ENCODE data around the gene MVD.

MVD gene

GRCh38 chr16:88697116-88697830, 34.4 kb upstream of the MVD start:
- Histone ChIP-seq H3K4me3 (ENCODE audit: low read depth in 1 of 2, low read length in 2 of 2) (no peak overlapping the region), H3K9me3 (ENCODE audit: control insufficient read depth in 1 of 2, low read length in 2 of 2) (no peaks in the 10 kb centered on the region), H3K9ac (ENCODE audit: low read depth in 1 of 2, low read length in 2 of 2) (no peak overlapping the region), H3K27me3 (ENCODE audit: control insufficient read depth in 1 of 2, insufficient read depth in 2 of 2, low read length in 2 of 2) (no peaks in the 10 kb centered on the region), H3K36me3 (ENCODE audit: control insufficient read depth in 1 of 2, insufficient read depth in 2 of 2, low read length in 2 of 2) (peaks cover 5 to 28% of the 10 kb centered on the region in 2 donors), H3K27ac (ENCODE audit: low read depth, low read length) (no peak overlapping the region), H3K4me1 (ENCODE audit: control insufficient read depth in 1 of 2, insufficient read depth in 2 of 2, low read length in 2 of 2) (peaks cover under 1 to 27% of the 10 kb centered on the region in 2 donors)

- Histone ChIP-seq H3K9me3 (ENCODE audit: control insufficient read depth in 1 of 2, low read length in 2 of 2) (no peaks in the 10 kb centered on the region), H3K9ac (ENCODE audit: low read depth in 1 of 2, low read length in 2 of 2) (no peak overlapping the region), H3K27me3 (ENCODE audit: control insufficient read depth in 1 of 2, insufficient read depth in 2 of 2, low read length in 2 of 2) (no peaks in the 10 kb centered on the region), H3K4me3 (ENCODE audit: low read depth in 1 of 2, low read length in 2 of 2) (no peak overlapping the region), H3K36me3 (ENCODE audit: control insufficient read depth in 1 of 2, insufficient read depth in 2 of 2, low read length in 2 of 2) (peaks cover 5 to 28% of the 10 kb centered on the region in 2 donors), H3K27ac (ENCODE audit: low read depth, low read length) (no peak overlapping the region), H3K4me1 (ENCODE audit: control insufficient read depth in 1 of 2, insufficient read depth in 2 of 2, low read length in 2 of 2) (peaks cover 9 to 27% of the 10 kb centered on the region in 2 donors)
Observed at GRCh38 chr16:88696441-88696840, 33.5 kb upstream of the MVD start.

- H3K4me3 ChIP-seq (ENCODE audit: low read depth in 1 of 2, low read length in 2 of 2), result no peak overlapping the region
- H3K4me1 ChIP-seq (ENCODE audit: control insufficient read depth in 1 of 2, insufficient read depth in 2 of 2, low read length in 2 of 2), result peaks cover 10 to 28% of the 10 kb centered on the region in 2 donors
- H3K9ac ChIP-seq (ENCODE audit: low read depth in 1 of 2, low read length in 2 of 2), result no peak overlapping the region
- no peaks in the 10 kb centered on the region for H3K27me3 ChIP-seq (ENCODE audit: control insufficient read depth in 1 of 2, insufficient read depth in 2 of 2, low read length in 2 of 2)
- H3K36me3 ChIP-seq (ENCODE audit: control insufficient read depth in 1 of 2, insufficient read depth in 2 of 2, low read length in 2 of 2), result peaks cover 5 to 28% of the 10 kb centered on the region in 2 donors
- H3K9me3 ChIP-seq (ENCODE audit: control insufficient read depth in 1 of 2, low read length in 2 of 2), result no peaks in the 10 kb centered on the region
- H3K27ac ChIP-seq (ENCODE audit: low read depth, low read length), result no peak overlapping the region
Observed at GRCh38 chr16:88695753-88696152, 32.9 kb upstream of the MVD start.

- H3K27ac ChIP-seq (ENCODE audit: low read depth, low read length), result no peak overlapping the region
- no peaks in the 10 kb centered on the region for H3K27me3 ChIP-seq (ENCODE audit: control insufficient read depth in 1 of 2, insufficient read depth in 2 of 2, low read length in 2 of 2)
- H3K4me3 ChIP-seq (ENCODE audit: low read depth in 1 of 2, low read length in 2 of 2), result no peak overlapping the region
- H3K9ac ChIP-seq (ENCODE audit: low read depth in 1 of 2, low read length in 2 of 2), result no peak overlapping the region
- peaks cover 10 to 27% of the 10 kb centered on the region in 2 donors for H3K4me1 ChIP-seq (ENCODE audit: control insufficient read depth in 1 of 2, insufficient read depth in 2 of 2, low read length in 2 of 2)
- peaks cover 5 to 28% of the 10 kb centered on the region in 2 donors for H3K36me3 ChIP-seq (ENCODE audit: control insufficient read depth in 1 of 2, insufficient read depth in 2 of 2, low read length in 2 of 2)
- no peaks in the 10 kb centered on the region for H3K9me3 ChIP-seq (ENCODE audit: control insufficient read depth in 1 of 2, low read length in 2 of 2)
Observed at GRCh38 chr16:88695218-88695617, 32.3 kb upstream of the MVD start.

- Histone ChIP-seq H3K4me3 (ENCODE audit: low read depth in 1 of 2, low read length in 2 of 2) (no peak overlapping the region), H3K9ac (ENCODE audit: low read depth in 1 of 2, low read length in 2 of 2) (no peak overlapping the region), H3K4me1 (ENCODE audit: control insufficient read depth in 1 of 2, insufficient read depth in 2 of 2, low read length in 2 of 2) (peaks cover 10 to 19% of the 10 kb centered on the region in 2 donors), H3K27ac (ENCODE audit: low read depth, low read length) (no peak overlapping the region), H3K9me3 (ENCODE audit: control insufficient read depth in 1 of 2, low read length in 2 of 2) (no peaks in the 10 kb centered on the region), H3K27me3 (ENCODE audit: control insufficient read depth in 1 of 2, insufficient read depth in 2 of 2, low read length in 2 of 2) (no peaks in the 10 kb centered on the region), H3K36me3 (ENCODE audit: control insufficient read depth in 1 of 2, insufficient read depth in 2 of 2, low read length in 2 of 2) (peaks cover 2 to 28% of the 10 kb centered on the region in 2 donors)
Observed at GRCh38 chr16:88694221-88695087, 31.6 kb upstream of the MVD start.

- Histone ChIP-seq H3K9me3 (ENCODE audit: control insufficient read depth in 1 of 2, low read length in 2 of 2) (no peaks in the 10 kb centered on the region), H3K4me1 (ENCODE audit: control insufficient read depth in 1 of 2, insufficient read depth in 2 of 2, low read length in 2 of 2) (peaks cover 10 to 17% of the 10 kb centered on the region in 2 donors), H3K27ac (ENCODE audit: low read depth, low read length) (no peak overlapping the region), H3K4me3 (ENCODE audit: low read depth in 1 of 2, low read length in 2 of 2) (no peak overlapping the region), H3K9ac (ENCODE audit: low read depth in 1 of 2, low read length in 2 of 2) (no peak overlapping the region), H3K36me3 (ENCODE audit: control insufficient read depth in 1 of 2, insufficient read depth in 2 of 2, low read length in 2 of 2) (peaks cover 0 to 23% of the 10 kb centered on the region in 2 donors), H3K27me3 (ENCODE audit: control insufficient read depth in 1 of 2, insufficient read depth in 2 of 2, low read length in 2 of 2) (no peaks in the 10 kb centered on the region)
Observed at GRCh38 chr16:88693420-88694177, 30.7 kb upstream of the MVD start.

- Histone ChIP-seq H3K9me3 (ENCODE audit: control insufficient read depth in 1 of 2, low read length in 2 of 2) (no peaks in the 10 kb centered on the region), H3K9ac (ENCODE audit: low read depth in 1 of 2, low read length in 2 of 2) (no peak overlapping the region), H3K27me3 (ENCODE audit: control insufficient read depth in 1 of 2, insufficient read depth in 2 of 2, low read length in 2 of 2) (no peaks in the 10 kb centered on the region), H3K27ac (ENCODE audit: low read depth, low read length) (no peak overlapping the region), H3K36me3 (ENCODE audit: control insufficient read depth in 1 of 2, insufficient read depth in 2 of 2, low read length in 2 of 2) (peaks cover 0 to 18% of the 10 kb centered on the region in 2 donors), H3K4me3 (ENCODE audit: low read depth in 1 of 2, low read length in 2 of 2) (no peak overlapping the region), H3K4me1 (ENCODE audit: control insufficient read depth in 1 of 2, insufficient read depth in 2 of 2, low read length in 2 of 2) (peaks cover 12 to 23% of the 10 kb centered on the region in 2 donors)
Observed at GRCh38 chr16:88692861-88693260, 30.0 kb upstream of the MVD start.

GRCh38 chr16:88691924-88692560, 29.2 kb upstream of the MVD start:
- Histone ChIP-seq H3K36me3 (ENCODE audit: control insufficient read depth in 1 of 2, insufficient read depth in 2 of 2, low read length in 2 of 2) (peaks cover 0 to 11% of the 10 kb centered on the region in 2 donors), H3K9me3 (ENCODE audit: control insufficient read depth in 1 of 2, low read length in 2 of 2) (no peaks in the 10 kb centered on the region), H3K4me1 (ENCODE audit: control insufficient read depth in 1 of 2, insufficient read depth in 2 of 2, low read length in 2 of 2) (peaks cover 19 to 31% of the 10 kb centered on the region in 2 donors), H3K4me3 (ENCODE audit: low read depth in 1 of 2, low read length in 2 of 2) (peak overlapping the region in 1 of 2 donors; percentile 21), H3K27ac (ENCODE audit: low read depth, low read length) (no peak overlapping the region), H3K9ac (ENCODE audit: low read depth in 1 of 2, low read length in 2 of 2) (no peak overlapping the region), H3K27me3 (ENCODE audit: control insufficient read depth in 1 of 2, insufficient read depth in 2 of 2, low read length in 2 of 2) (no peaks in the 10 kb centered on the region)

GRCh38 chr16:88691129-88691813, 28.4 kb upstream of the MVD start:
- Histone ChIP-seq H3K36me3 (ENCODE audit: control insufficient read depth in 1 of 2, insufficient read depth in 2 of 2, low read length in 2 of 2) (peaks cover 0 to 7% of the 10 kb centered on the region in 2 donors), H3K27me3 (ENCODE audit: control insufficient read depth in 1 of 2, insufficient read depth in 2 of 2, low read length in 2 of 2) (no peaks in the 10 kb centered on the region), H3K9me3 (ENCODE audit: control insufficient read depth in 1 of 2, low read length in 2 of 2) (no peaks in the 10 kb centered on the region), H3K9ac (ENCODE audit: low read depth in 1 of 2, low read length in 2 of 2) (no peak overlapping the region), H3K4me3 (ENCODE audit: low read depth in 1 of 2, low read length in 2 of 2) (no peak overlapping the region), H3K27ac (ENCODE audit: low read depth, low read length) (no peak overlapping the region), H3K4me1 (ENCODE audit: control insufficient read depth in 1 of 2, insufficient read depth in 2 of 2, low read length in 2 of 2) (peaks cover 24 to 36% of the 10 kb centered on the region in 2 donors)

All from duodenal mucosa (tissue), 2 donors.